HFF-Myc (cell line): ENCODE results near the gene ZSCAN2.

Experiments used
- DNase-seq: peaks from one replicate; pipeline ENCODE4 v3.0.0-alpha.2; 2011; ENCODE audit warnings: low read depth; ENCODE audit errors: extremely low read depth
- H3K4me3 ChIP-seq: replicated peaks from 2 replicates; pipeline ENCODE4 v1.5.1; 2011; ENCODE audit warnings: low read depth, mild to moderate bottlenecking, control low read depth, low read length
- TF ChIP-seq, protein P1 (sequence below): IDR thresholded peaks from 2 replicates; pipeline ENCODE4 v1.5.1; 2012; ENCODE audit warnings: mild to moderate bottlenecking, low read depth, low read length, control low read depth; ENCODE audit errors: missing control alignments

Gene ZSCAN2

DNA sequence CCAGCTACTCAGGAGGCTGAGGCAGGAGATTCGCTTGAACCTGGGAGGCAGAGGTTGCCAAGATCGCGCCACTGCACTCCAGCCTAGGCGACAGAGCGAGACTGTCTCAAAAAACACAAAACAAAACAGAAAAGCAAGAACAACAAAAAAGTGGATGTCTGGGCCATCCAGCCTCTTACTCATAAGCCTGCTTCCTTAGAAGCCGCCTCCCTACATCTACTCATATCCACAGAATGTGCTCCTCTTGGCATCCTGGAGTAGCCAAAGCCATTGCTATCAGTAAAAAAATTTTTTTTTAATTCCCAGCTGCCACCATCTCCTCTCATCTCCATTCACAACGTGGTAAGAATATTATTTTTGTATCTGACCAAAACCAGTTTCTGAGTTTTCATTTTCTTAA lies 10.8 kb downstream of the ZSCAN2 start:
- no peak for DNase-seq
- no peak overlapping the region for H3K4me3 ChIP-seq
- TF ChIP-seq, protein P1, sequence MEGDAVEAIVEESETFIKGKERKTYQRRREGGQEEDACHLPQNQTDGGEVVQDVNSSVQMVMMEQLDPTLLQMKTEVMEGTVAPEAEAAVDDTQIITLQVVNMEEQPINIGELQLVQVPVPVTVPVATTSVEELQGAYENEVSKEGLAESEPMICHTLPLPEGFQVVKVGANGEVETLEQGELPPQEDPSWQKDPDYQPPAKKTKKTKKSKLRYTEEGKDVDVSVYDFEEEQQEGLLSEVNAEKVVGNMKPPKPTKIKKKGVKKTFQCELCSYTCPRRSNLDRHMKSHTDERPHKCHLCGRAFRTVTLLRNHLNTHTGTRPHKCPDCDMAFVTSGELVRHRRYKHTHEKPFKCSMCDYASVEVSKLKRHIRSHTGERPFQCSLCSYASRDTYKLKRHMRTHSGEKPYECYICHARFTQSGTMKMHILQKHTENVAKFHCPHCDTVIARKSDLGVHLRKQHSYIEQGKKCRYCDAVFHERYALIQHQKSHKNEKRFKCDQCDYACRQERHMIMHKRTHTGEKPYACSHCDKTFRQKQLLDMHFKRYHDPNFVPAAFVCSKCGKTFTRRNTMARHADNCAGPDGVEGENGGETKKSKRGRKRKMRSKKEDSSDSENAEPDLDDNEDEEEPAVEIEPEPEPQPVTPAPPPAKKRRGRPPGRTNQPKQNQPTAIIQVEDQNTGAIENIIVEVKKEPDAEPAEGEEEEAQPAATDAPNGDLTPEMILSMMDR = no peak

DNA sequence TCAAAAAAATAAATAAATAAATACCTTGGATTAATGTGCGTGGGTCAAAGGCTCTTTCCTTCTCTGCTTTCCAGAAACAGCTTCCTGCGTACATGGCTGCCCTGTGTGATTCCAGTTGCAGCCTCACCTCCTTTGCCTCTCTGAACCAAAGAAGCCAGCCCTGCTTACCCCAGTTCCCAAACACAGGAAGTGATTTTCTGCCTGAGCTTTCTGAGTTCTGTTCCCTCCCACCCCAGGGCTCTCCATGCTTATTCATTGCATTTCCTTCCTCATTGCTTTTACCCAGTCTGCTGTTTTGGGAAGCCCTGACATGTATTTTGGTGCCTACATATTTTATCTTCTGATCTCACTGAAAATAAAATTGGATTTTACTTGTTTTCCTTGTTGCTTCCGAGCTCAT lies 15.4 kb downstream of the ZSCAN2 start:
- TF ChIP-seq, protein P1 = no peak

DNA sequence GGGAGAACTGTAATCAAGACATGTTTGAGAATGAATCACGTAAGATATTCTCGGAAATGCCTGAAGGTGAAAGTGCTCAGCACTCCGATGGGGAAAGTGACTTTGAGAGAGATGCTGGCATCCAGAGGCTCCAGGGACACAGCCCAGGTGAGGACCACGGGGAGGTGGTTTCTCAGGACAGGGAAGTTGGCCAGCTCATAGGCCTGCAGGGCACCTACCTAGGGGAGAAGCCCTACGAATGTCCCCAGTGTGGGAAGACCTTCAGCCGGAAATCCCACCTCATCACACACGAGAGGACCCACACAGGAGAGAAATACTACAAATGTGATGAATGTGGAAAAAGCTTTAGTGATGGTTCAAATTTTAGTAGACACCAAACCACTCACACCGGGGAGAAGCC lies 19.8 kb downstream of the ZSCAN2 start:
- DNase-seq = no peak
- TF ChIP-seq, protein P1 = no peak
- no peak overlapping the region for H3K4me3 ChIP-seq

More for the DNA sequence above, 15.4 kb downstream of the ZSCAN2 start:
- no peak for DNase-seq
- H3K4me3 ChIP-seq = no peak overlapping the region

DNA sequence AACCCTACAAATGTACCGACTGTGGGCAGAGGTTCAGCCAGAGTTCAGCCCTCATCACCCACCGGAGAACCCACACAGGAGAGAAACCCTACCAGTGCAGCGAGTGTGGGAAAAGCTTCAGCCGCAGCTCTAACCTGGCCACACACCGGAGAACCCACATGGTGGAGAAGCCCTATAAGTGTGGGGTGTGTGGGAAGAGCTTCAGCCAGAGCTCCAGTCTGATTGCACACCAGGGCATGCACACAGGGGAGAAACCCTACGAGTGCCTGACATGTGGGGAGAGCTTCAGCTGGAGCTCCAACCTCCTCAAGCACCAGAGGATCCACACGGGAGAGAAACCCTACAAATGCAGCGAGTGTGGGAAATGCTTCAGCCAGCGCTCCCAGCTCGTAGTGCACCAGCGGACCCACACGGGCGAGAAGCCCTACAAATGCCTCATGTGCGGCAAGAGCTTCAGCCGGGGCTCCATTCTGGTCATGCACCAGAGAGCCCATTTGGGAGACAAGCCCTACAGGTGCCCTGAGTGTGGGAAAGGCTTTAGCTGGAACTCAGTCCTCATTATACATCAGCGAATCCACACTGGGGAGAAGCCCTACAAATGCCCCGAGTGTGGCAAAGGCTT lies 20.7 kb downstream of the ZSCAN2 start:
- no peak overlapping the region for H3K4me3 ChIP-seq
- no peak for DNase-seq
- TF ChIP-seq, protein P1 = no peak

DNA sequence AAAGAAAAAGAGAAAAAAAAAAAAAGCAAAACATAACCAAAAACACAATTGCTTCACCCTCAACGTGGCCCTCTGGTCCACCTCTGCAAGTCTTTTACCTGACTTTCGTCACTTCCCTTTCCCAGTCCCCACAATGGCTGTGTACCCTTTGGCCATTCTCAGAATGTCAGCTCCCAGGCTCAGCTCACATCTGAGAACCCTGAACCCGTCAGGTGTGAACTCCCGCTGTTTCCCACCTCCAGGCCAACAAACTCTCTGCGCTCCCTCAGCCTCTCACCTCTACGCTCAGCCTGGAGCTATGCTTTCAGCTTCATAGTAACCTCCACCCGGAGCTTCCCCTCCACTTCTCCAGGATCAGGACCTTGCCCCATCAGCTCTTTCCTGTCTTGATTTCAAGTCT lies 23.6 kb downstream of the ZSCAN2 start:
- TF ChIP-seq, protein P1 = no peak
- DNase-seq = no peak
- no peak overlapping the region for H3K4me3 ChIP-seq

DNA sequence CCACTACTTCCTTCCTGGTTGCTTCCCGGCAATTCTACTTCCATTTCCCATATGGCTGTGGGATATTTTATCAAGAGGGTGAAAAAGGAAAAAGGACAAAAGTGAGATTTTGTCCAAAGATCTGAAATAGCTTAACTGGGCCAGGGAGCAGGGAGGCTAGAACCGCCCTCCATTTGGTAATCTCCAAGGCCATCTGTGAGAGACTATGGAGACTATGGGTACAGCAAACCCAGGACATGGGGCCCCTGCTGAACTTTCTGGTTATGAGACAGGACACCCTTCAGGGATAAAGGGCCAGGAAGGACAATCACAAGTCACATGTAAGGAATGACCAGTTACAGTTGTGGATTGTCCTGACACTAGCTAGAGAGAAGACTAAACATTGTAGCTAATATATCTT lies 24.3 kb downstream of the ZSCAN2 start:
- H3K4me3 ChIP-seq = no peak overlapping the region
- TF ChIP-seq, protein P1 = no peak
- DNase-seq = no peak

DNA sequence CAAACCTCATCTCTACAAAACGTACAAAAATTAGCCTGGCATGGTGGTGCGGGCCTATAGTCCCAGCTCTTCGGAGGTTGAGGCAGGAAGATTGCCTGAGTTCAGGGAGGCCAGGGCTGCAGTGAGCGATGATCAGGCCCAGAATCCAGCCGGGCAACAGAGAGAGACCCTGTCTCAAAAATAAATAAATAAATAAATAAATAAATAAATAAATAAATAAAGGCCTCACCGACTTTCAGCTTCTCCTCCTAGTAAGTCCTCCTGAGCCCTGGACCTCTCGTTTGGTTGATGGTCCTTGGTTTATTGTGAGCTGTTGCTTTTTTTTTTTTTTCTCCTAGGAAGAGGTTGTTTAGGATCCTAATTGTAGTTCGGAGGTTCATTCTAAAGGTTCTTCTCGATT lies 28.2 kb downstream of the ZSCAN2 start:
- no peak overlapping the region for H3K4me3 ChIP-seq
- TF ChIP-seq, protein P1 = no peak
- no peak for DNase-seq
